Urinary bladder (tissue), 4 donors: Measurements from ENCODE around the gene EXOC4. TPM values are rescaled to one million over a fixed set of nuclear protein-coding genes. Genes with fewer than 3 reads are reported as not detected.
"Not testable (repeated sequence)": the region's sequence is repeated elsewhere in the genome, so short reads cannot be mapped to it uniquely, and the experiment has no call there.

Experiments used
- DNase-seq: peaks from one replicate; pipeline ENCODE4 v3.0.0-alpha.2; 2015; ENCODE audit errors: extremely low spot score
- H3K27ac ChIP-seq: one replicate; pipeline ENCODE4 v1.5.1; 2013; ENCODE audit warnings: low read depth, mild to moderate bottlenecking, moderate library complexity
- H3K36me3 ChIP-seq: one replicate; pipeline ENCODE4 v1.6.1; 2013; ENCODE audit warnings: mild to moderate bottlenecking, moderate library complexity; ENCODE audit not compliant: insufficient read depth
- H3K4me1 ChIP-seq: one replicate; pipeline ENCODE4 v1.6.1; 2013; ENCODE audit warnings: mild to moderate bottlenecking, moderate library complexity; ENCODE audit not compliant: insufficient read depth
- H3K4me3 ChIP-seq: one replicate; pipeline ENCODE4 v1.5.1; 2013; ENCODE audit warnings: low read depth, low read length
- WGBS: extraction: QIAGEN DNeasy Blood & Tissue Kit; methylation state at CpG from one replicate; pipeline ENCODE4 v1.1.7; 2013; 5-methylcytosine and 5-hydroxymethylcytosine counted together
- polyA plus RNA-seq: library from polyadenylated mRNA; stranded (reverse); fragments of 200-250 nt; gene quantifications from one replicate; pipeline ENCODE4 v1.2.3, GENCODE V29; 2013
- total RNA-seq: library from RNA; depleted of rRNA; stranded (reverse); fragments of >200 nt; gene quantifications from one replicate; pipeline ENCODE4 v1.2.3, GENCODE V29; 2014
- donor health status: healthy with polysubstance abuse.
- donor health status: healthy.

The EXOC4 gene
- total and polyA plus RNA-seq, 2 donors, result 31.0 to 163 TPM

GRCh38 chr7:134058980-134059379 lies 806.1 kb downstream of the EXOC4 start:
- Histone ChIP-seq H3K4me1 (no peaks in the 10 kb centered on the region), H3K27ac (no peak overlapping the region), H3K4me3 (no peak overlapping the region), H3K36me3 (no peaks in the 10 kb centered on the region)
- DNase-seq, result no peak
- WGBS, result 78% methylated on average over 4 of the region's 4 CpGs

- no peaks in the 10 kb centered on the region for H3K4me1 ChIP-seq
- 94% methylated on average over 1 of the region's 1 CpG for WGBS
- no peak overlapping the region for H3K27ac ChIP-seq
- no peaks in the 10 kb centered on the region for H3K36me3 ChIP-seq
- no peak overlapping the region for H3K4me3 ChIP-seq
- DNase-seq, result no peak
Observed at GRCh38 chr7:134059921-134060320, 807.0 kb downstream of the EXOC4 start.

GRCh38 chr7:134060874-134061273 lies 808.0 kb downstream of the EXOC4 start:
- no peak overlapping the region for H3K27ac ChIP-seq
- H3K4me1 ChIP-seq, result no peaks in the 10 kb centered on the region
- WGBS, result 93% methylated on average over 3 of the region's 3 CpGs
- no peak overlapping the region for H3K4me3 ChIP-seq
- no peaks in the 10 kb centered on the region for H3K36me3 ChIP-seq
- no peak for DNase-seq

DNA sequence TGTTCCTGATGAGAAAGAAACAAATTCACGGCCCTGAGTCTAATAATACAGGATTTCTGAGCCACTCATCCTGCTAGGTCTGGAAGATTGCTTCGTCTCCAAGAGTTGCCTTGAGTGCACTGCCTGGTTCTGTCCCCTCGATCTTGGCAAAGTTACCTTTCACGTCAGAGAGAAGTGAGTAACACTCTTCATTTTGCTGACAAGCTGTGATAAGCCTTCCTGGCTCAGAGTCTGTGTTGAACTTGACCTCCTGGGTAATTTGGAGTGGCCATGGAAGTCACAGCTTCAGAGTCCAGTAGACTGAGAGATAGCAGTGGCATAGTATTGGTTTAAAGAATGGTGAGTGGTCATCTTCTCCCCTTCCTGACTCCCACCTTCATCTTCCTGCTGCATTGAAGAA lies 809.6 kb downstream of the EXOC4 start:
- no peaks in the 10 kb centered on the region for H3K36me3 ChIP-seq
- 93% methylated on average over 4 of the region's 4 CpGs for WGBS
- no peak overlapping the region for H3K27ac ChIP-seq
- DNase-seq, result no peak
- H3K4me1 ChIP-seq, result no peaks in the 10 kb centered on the region
- no peak overlapping the region for H3K4me3 ChIP-seq

DNA sequence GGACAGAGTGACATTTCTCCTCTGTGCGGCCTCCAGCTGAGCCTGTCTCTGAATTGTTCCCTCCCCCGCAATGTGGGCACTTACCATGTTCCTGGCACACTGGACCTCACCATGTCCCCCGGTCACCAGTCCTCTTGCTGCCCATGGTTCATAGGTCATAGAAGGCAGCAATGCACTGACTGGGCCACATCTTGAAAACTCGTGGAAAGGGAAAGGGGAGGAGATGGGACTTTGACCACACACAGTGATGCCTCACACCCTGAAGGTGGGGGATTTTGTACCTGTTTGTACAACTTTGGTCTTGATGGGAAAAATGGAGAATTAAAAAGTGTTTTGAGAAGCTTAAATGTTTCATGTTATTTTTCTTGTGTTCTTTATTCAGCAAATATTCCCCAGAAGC lies 812.5 kb downstream of the EXOC4 start:
- Histone ChIP-seq H3K36me3 (no peaks in the 10 kb centered on the region), H3K4me1 (no peaks in the 10 kb centered on the region), H3K4me3 (no peak overlapping the region), H3K27ac (no peak overlapping the region)
- DNase-seq, result no peak
- WGBS, result 90% methylated on average over 4 of the region's 4 CpGs

GRCh38 chr7:134067164-134067563 lies 814.3 kb downstream of the EXOC4 start:
- WGBS, result 49% methylated on average over 4 of the region's 4 CpGs
- Histone ChIP-seq H3K4me1 (no peaks in the 10 kb centered on the region), H3K36me3 (no peaks in the 10 kb centered on the region), H3K4me3 (no peak overlapping the region), H3K27ac (no peak overlapping the region)
- DNase-seq, result no peak

DNA sequence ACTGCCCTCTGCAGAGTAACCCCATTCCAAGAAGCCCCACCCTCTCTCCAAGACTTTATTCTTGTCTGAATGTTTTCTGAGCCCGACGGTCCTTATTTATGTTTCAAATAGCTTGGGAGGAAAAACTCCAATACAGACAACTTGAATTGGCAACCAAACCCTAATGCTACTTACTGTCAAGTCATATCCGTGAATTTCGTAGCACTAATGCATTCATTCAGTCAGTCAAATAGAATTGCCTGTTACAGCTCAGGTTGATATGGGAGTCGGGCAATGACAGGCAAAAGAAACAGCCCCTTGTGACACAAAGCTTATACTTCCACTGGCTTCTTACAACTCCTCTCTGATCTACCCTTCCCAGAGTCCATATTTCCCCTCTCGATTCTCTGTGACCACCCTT lies 815.8 kb downstream of the EXOC4 start:
- Histone ChIP-seq H3K36me3 (no peaks in the 10 kb centered on the region), H3K4me3 (no peak overlapping the region), H3K27ac (no peak overlapping the region), H3K4me1 (no peaks in the 10 kb centered on the region)
- no peak for DNase-seq
- WGBS, result 87% methylated on average over 6 of the region's 6 CpGs

DNA sequence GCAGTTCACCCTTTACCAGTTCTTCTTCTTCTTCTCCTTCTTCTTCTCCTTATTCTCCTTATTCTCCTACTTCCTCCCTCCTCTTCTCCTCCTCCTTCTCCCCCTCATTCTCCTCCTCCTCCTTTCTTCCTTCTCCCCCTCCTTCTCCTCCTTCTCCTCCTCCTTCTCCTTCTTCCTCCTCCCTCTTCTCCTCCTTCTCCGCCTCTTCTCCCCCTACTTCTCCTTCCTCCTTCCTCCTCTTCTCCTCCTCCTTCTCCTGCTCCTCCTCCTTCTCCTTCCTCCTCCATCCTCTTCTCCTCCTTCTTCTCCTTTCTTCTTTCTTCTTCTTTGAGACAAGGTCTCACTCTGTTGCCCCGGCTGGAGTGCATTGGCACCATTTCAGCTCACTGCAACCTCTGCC lies 816.3 kb downstream of the EXOC4 start:
- 94% methylated on average over 2 of the region's 2 CpGs for WGBS
- H3K36me3 ChIP-seq, result no peaks in the 10 kb centered on the region
- no peak overlapping the region for H3K4me3 ChIP-seq
- H3K4me1 ChIP-seq, result no peaks in the 10 kb centered on the region
- no peak for DNase-seq
- H3K27ac ChIP-seq, result no peak overlapping the region

- DNase-seq, result no peak
- Histone ChIP-seq H3K4me1 (no peaks in the 10 kb centered on the region), H3K36me3 (no peaks in the 10 kb centered on the region), H3K27ac (no peak overlapping the region), H3K4me3 (no peak overlapping the region)
- WGBS, result 87% methylated on average over 3 of the region's 3 CpGs
Observed at GRCh38 chr7:134070673-134071072, 817.8 kb downstream of the EXOC4 start.

DNA sequence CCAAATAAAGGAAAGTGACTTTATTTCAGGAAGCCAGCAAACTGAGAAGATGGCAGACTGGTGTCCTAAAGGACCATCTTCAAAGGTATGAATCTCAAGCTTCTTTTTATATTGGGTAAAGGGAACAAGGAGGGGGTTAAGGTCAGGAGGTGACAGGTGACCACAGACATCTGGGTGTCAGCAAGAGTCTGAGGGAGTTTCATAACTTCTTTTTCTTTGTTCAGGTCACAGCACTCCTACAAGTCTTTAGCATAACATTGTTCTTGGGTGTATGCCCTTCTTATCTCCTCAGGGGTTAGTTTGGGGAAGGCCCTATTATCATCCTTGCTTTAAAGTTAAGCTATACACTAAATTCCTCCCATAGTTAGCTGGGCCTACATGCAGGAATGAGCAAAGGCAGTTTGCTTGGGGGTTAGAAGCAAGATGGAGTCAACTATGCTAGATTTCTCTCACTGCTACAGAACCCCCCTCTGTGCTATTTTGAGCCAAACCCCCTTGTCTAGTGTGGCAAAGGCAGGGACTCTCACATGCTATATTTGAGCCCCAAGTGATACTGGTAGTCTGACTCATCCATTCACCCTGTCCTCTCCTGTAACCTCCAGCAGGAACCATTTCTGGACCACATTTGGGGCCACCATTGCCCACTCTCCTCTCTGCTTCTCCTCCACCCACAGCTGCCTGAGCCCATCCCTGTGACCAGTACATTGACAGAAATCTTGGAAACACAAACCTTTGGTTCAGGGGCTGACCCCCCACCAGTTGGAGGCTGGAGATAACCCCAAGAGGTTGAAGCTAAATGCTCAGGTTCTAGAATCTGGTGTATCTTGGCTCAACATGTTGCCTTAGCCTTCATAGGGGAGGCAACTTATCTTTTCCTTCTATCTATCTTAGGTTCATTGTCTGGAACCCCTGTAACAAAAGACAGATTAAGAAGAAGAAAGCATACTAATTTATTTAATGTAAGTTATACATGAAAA lies 818.8 kb downstream of the EXOC4 start:
- H3K36me3 ChIP-seq, result no peaks in the 10 kb centered on the region
- H3K4me1 ChIP-seq, result no peaks in the 10 kb centered on the region
- no peak overlapping the region for H3K4me3 ChIP-seq
- no peak overlapping the region for H3K27ac ChIP-seq
- DNase-seq, result no peak

GRCh38 chr7:134073276-134073675 lies 820.4 kb downstream of the EXOC4 start:
- WGBS, result 72% methylated on average over 6 of the region's 6 CpGs
- no peaks in the 10 kb centered on the region for H3K4me1 ChIP-seq
- H3K4me3 ChIP-seq, result no peak overlapping the region
- H3K36me3 ChIP-seq, result no peaks in the 10 kb centered on the region
- no peak overlapping the region for H3K27ac ChIP-seq
- DNase-seq, result no peak

GRCh38 chr7:134075799-134076198 lies 822.9 kb downstream of the EXOC4 start:
- H3K27ac ChIP-seq, result no peak overlapping the region
- WGBS, result 95% methylated on average over 1 of the region's 1 CpG

DNA sequence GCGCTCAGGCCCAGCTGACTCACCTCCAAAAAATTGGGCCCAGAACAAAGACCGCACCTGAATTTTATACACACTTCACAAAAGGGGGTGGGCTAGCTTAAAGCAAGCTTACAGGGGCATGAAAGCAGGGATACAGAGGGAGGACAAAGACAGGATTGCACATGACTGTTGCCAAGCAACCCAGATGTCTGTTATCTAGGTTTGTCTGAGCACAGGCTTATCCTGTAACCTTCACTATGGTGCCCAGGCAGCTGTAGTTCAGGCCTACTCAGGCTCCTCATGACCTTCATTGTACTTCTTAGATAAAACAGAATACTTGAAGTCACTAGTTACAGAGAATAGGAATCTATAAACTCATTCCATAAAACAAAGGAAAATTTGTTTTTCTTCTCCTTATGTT lies 824.7 kb downstream of the EXOC4 start:
- DNase-seq, H3K4me3 ChIP-seq, H3K27ac ChIP-seq, H3K36me3 ChIP-seq, H3K4me1 ChIP-seq: not testable (repeated sequence)
- WGBS, result 96% methylated on average over 2 of the region's 2 CpGs

More at GRCh38 chr7:134075799-134076198, 822.9 kb downstream of the EXOC4 start:
- Histone ChIP-seq H3K4me3 (no peak overlapping the region), H3K4me1 (no peaks in the 10 kb centered on the region), H3K36me3 (no peaks in the 10 kb centered on the region)
- DNase-seq, result no peak

GRCh38 chr7:134078991-134079390 lies 826.1 kb downstream of the EXOC4 start:
- no peaks in the 10 kb centered on the region for H3K36me3 ChIP-seq
- DNase-seq, result no peak
- H3K27ac ChIP-seq, result no peak overlapping the region
- 45% methylated on average over 2 of the region's 2 CpGs for WGBS
- H3K4me1 ChIP-seq, result no peaks in the 10 kb centered on the region
- no peak overlapping the region for H3K4me3 ChIP-seq
